Trophoblast cell (in vitro differentiated cells and primary cell): ENCODE measurements around the gene FBXL12.

Experiments used
- DNase-seq, 2 donors: peaks; one replicate each; pipeline ENCODE4 v3.0.0-alpha.2; 2016
- H2AFZ ChIP-seq: 2 replicates; pipeline ENCODE4 v1.6.1; 2013; ENCODE audit warnings: low read length, moderate library complexity, mild to moderate bottlenecking; ENCODE audit not compliant: insufficient read depth, poor library complexity
- H2AK5ac ChIP-seq: 2 replicates; pipeline ENCODE4 v1.6.1; 2013; ENCODE audit warnings: mild to moderate bottlenecking, low read length
- H2BK120ac ChIP-seq: 2 replicates; pipeline ENCODE4 v1.6.1; 2013; ENCODE audit warnings: low read length, mild to moderate bottlenecking, moderate library complexity; ENCODE audit not compliant: insufficient read depth, poor library complexity
- H2BK12ac ChIP-seq: 2 replicates; pipeline ENCODE4 v1.6.1; 2013; ENCODE audit warnings: mild to moderate bottlenecking, low read length, moderate library complexity
- H2BK5ac ChIP-seq: 2 replicates; pipeline ENCODE4 v1.6.1; 2013; ENCODE audit warnings: low read length, low read depth, moderate library complexity, mild to moderate bottlenecking; ENCODE audit not compliant: poor library complexity
- H3K14ac ChIP-seq: 2 replicates; pipeline ENCODE4 v1.6.1; 2013; ENCODE audit warnings: mild to moderate bottlenecking, low read length
- H3K18ac ChIP-seq: 2 replicates; pipeline ENCODE4 v1.6.1; 2013; ENCODE audit warnings: mild to moderate bottlenecking, low read length
- H3K23ac ChIP-seq: 2 replicates; pipeline ENCODE4 v1.6.1; 2013; ENCODE audit warnings: low read length
- H3K27ac ChIP-seq: 2 replicates; pipeline ENCODE4 v1.5.1; 2013; ENCODE audit warnings: low read depth, mild to moderate bottlenecking, inconsistent platforms, low read length, moderate library complexity
- H3K27me3 ChIP-seq: 2 replicates; pipeline ENCODE4 v1.6.1; 2013; ENCODE audit warnings: inconsistent platforms, mild to moderate bottlenecking, low read length, moderate library complexity; ENCODE audit not compliant: insufficient read depth
- H3K36me3 ChIP-seq, 2 experiments: 1 replicate in 1 of 2; 2 replicates in 1 of 2; pipeline ENCODE4 v1.6.1; 2013; ENCODE audit warnings: low read length in 2 of 2, mild to moderate bottlenecking in 2 of 2, moderate library complexity in 1 of 2; ENCODE audit not compliant: insufficient read depth in 2 of 2, control insufficient read depth in 1 of 2
- H3K4ac ChIP-seq: 2 replicates; pipeline ENCODE4 v1.6.1; 2013; ENCODE audit warnings: low read depth, mild to moderate bottlenecking, low read length, moderate library complexity
- H3K4me1 ChIP-seq, 2 experiments: 1 replicate in 1 of 2; 2 replicates in 1 of 2; pipeline ENCODE4 v1.6.1; 2013; ENCODE audit warnings: low read length in 2 of 2, mild to moderate bottlenecking in 2 of 2, moderate library complexity in 1 of 2; ENCODE audit not compliant: insufficient read depth in 2 of 2, control insufficient read depth in 1 of 2
- H3K4me2 ChIP-seq: 2 replicates; pipeline ENCODE4 v1.6.1; 2013; ENCODE audit warnings: inconsistent platforms, mild to moderate bottlenecking, low read length, moderate library complexity
- H3K4me3 ChIP-seq: 2 replicates; pipeline ENCODE4 v1.5.1; 2013; ENCODE audit warnings: mild to moderate bottlenecking, low read depth, low read length, inconsistent platforms
- H3K79me1 ChIP-seq: one replicate; pipeline ENCODE4 v1.6.1; 2013; ENCODE audit warnings: low read length
- H3K79me2 ChIP-seq: 2 replicates; pipeline ENCODE4 v1.6.1; 2013; ENCODE audit warnings: low read length, mild to moderate bottlenecking; ENCODE audit not compliant: control insufficient read depth, insufficient read depth, poor library complexity
- H3K9ac ChIP-seq: 2 replicates; pipeline ENCODE4 v1.6.1; 2013; ENCODE audit warnings: mild to moderate bottlenecking, low read length
- H3K9me3 ChIP-seq: 2 replicates; pipeline ENCODE4 v1.6.1; 2013; ENCODE audit warnings: low read depth, mild to moderate bottlenecking, control low read depth, inconsistent platforms, low read length; ENCODE audit not compliant: insufficient read depth
- H4K12ac ChIP-seq: 2 replicates; pipeline ENCODE4 v1.6.1; 2013; ENCODE audit warnings: low read depth, mild to moderate bottlenecking, low read length, moderate library complexity
- H4K8ac ChIP-seq: 2 replicates; pipeline ENCODE4 v1.6.1; 2013; ENCODE audit warnings: low read depth, mild to moderate bottlenecking, low read length, moderate library complexity
- H4K91ac ChIP-seq: one replicate; pipeline ENCODE4 v1.6.1; 2013; ENCODE audit warnings: low read depth, mild to moderate bottlenecking, low read length, moderate library complexity
- WGBS: extraction: QIAGEN DNeasy Blood & Tissue Kit; methylation state at CpG from one replicate; pipeline ENCODE4 v1.1.7; 2013; ENCODE audit warnings: missing lambda C conversion rate; ENCODE audit not compliant: insufficient read length, insufficient coverage; ENCODE audit errors: extremely low coverage; 5-methylcytosine and 5-hydroxymethylcytosine counted together

FBXL12 gene

DNA sequence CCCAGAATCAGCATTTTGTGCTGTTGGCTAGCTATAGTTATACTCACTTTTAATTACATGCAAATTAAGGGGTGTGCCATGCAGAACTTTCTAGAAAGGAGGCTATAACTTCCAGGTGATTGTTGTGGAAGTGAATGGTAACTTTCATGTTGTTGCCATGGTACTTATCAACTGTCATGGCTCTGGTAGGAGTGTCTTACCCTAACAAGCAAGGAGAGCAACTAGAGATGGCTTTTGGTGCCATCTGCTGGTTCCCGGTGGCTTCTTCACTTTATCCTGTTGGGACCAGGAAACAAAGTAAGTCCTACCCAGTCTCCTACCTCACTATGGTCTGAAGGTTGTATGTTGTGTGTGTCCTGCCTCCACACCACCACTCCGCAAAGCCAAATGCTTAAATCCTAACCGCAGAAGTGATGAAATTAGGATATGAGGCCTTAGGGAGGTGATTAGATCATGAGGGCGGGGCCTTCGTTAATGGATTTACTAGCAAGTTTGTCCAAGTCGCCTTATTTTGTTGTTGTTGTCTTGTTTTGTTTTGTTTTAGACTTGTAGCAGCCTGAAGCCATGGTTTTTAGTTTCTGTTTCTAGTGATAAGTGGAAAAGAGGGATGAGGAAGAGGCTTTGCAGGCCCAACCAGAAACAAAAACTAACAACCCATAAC is 22.6 kb downstream of the FBXL12 start:
- Histone ChIP-seq H2BK5ac (no peak overlapping the region), H3K27ac (no peak overlapping the region), H3K79me2 (peaks cover 2% of the 10 kb centered on the region), H3K4ac (no peak overlapping the region), H3K9me3 (no peaks in the 10 kb centered on the region), H2AK5ac (no peak overlapping the region), H3K14ac (no peak overlapping the region), H3K27me3 (no peaks in the 10 kb centered on the region), H2BK12ac (no peak overlapping the region), H2AFZ (no peak overlapping the region), H3K79me1 (peaks cover 6% of the 10 kb centered on the region), H4K12ac (no peak overlapping the region), H3K4me1 (peaks cover 3 to 9% of the 10 kb centered on the region in 2 experiments), H3K23ac (no peak overlapping the region), H3K18ac (no peak overlapping the region), H3K4me3 (no peak overlapping the region), H3K4me2 (no peak overlapping the region), H4K91ac (no peak overlapping the region), H4K8ac (no peak overlapping the region), H3K9ac (no peak overlapping the region), H3K36me3 (no peaks in the 10 kb centered on the region), H2BK120ac (no peak overlapping the region)
- DNase-seq, result peak; percentile 84 to 94
- WGBS, result no CpG with 5 or more reads among the region's 6 CpGs

GRCh38 chr19:9793071-9793591 is 25.7 kb downstream of the FBXL12 start:
- peaks cover 6% of the 10 kb centered on the region for H3K79me1 ChIP-seq
- H3K27me3 ChIP-seq, result no peaks in the 10 kb centered on the region
- H3K4ac ChIP-seq, result peak overlapping the region; percentile 4
- peak; percentile 43 to 64 for DNase-seq
- peak overlapping the region; percentile 70 for H3K4me3 ChIP-seq
- H3K14ac ChIP-seq, result peak overlapping the region; percentile 20
- H2BK120ac ChIP-seq, result peak overlapping the region; percentile 27
- peak overlapping the region; percentile 6 for H3K27ac ChIP-seq
- no CpG with 5 or more reads among the region's 36 CpGs for WGBS
- no peak overlapping the region for H2BK12ac ChIP-seq
- H3K36me3 ChIP-seq, result no peaks in the 10 kb centered on the region
- peak overlapping the region; percentile 67 for H4K91ac ChIP-seq
- H2AFZ ChIP-seq, result peak overlapping the region; percentile 74
- peak overlapping the region; percentile 59 for H3K4me2 ChIP-seq
- H3K9me3 ChIP-seq, result no peaks in the 10 kb centered on the region
- peak overlapping the region; percentile 1 for H2AK5ac ChIP-seq
- H2BK5ac ChIP-seq, result peak overlapping the region; percentile 19
- peak overlapping the region; percentile 2 for H3K9ac ChIP-seq
- no peak overlapping the region for H3K23ac ChIP-seq
- peak overlapping the region; percentile 6 for H4K12ac ChIP-seq
- peak overlapping the region; percentile 50 for H4K8ac ChIP-seq
- H3K4me1 ChIP-seq, result peaks cover 3 to 4% of the 10 kb centered on the region in 2 experiments
- H3K18ac ChIP-seq, result no peak overlapping the region
- H3K79me2 ChIP-seq, result peaks cover 2% of the 10 kb centered on the region

GRCh38 chr19:9792206-9793070 is 26.4 kb downstream of the FBXL12 start:
- Histone ChIP-seq H3K9me3 (no peaks in the 10 kb centered on the region), H3K4me3 (peak overlapping the region; percentile 77), H4K12ac (peak overlapping the region; percentile 22), H3K79me2 (peaks cover 2% of the 10 kb centered on the region), H3K4me2 (peak overlapping the region; percentile 59), H3K14ac (peak overlapping the region; percentile 49), H3K36me3 (no peaks in the 10 kb centered on the region), H4K91ac (peak overlapping the region; percentile 67), H3K4me1 (peaks cover 0 to 3% of the 10 kb centered on the region in 2 experiments), H2AFZ (peak overlapping the region; percentile 74), H2AK5ac (peak overlapping the region; percentile 1), H2BK5ac (peak overlapping the region; percentile 71), H3K18ac (peak overlapping the region; percentile 49), H2BK120ac (peak overlapping the region; percentile 27), H3K23ac (no peak overlapping the region), H4K8ac (peak overlapping the region; percentile 66), H3K79me1 (peaks cover 6% of the 10 kb centered on the region), H3K4ac (peak overlapping the region; percentile 33), H2BK12ac (no peak overlapping the region), H3K9ac (peak overlapping the region; percentile 2), H3K27ac (peak overlapping the region; percentile 83), H3K27me3 (no peaks in the 10 kb centered on the region)
- DNase-seq, result peak; percentile 76 to 80
- WGBS, result no CpG with 5 or more reads among the region's 70 CpGs

- H4K8ac ChIP-seq, result peak overlapping the region; percentile 66
- peak overlapping the region; percentile 49 for H3K18ac ChIP-seq
- H3K27me3 ChIP-seq, result no peaks in the 10 kb centered on the region
- peak overlapping the region; percentile 83 for H3K27ac ChIP-seq
- H3K4me1 ChIP-seq, result peaks cover 0 to 3% of the 10 kb centered on the region in 2 experiments
- peaks cover 6% of the 10 kb centered on the region for H3K79me1 ChIP-seq
- no peaks in the 10 kb centered on the region for H3K36me3 ChIP-seq
- H3K4me3 ChIP-seq, result peak overlapping the region; percentile 77
- no CpG with 5 or more reads among the region's 50 CpGs for WGBS
- H2BK12ac ChIP-seq, result no peak overlapping the region
- H3K79me2 ChIP-seq, result peaks cover 2% of the 10 kb centered on the region
- H3K9me3 ChIP-seq, result no peaks in the 10 kb centered on the region
- no peak overlapping the region for H4K12ac ChIP-seq
- no peak overlapping the region for H3K14ac ChIP-seq
- H3K4ac ChIP-seq, result no peak overlapping the region
- H2BK5ac ChIP-seq, result peak overlapping the region; percentile 71
- H4K91ac ChIP-seq, result peak overlapping the region; percentile 32
- no peak overlapping the region for H3K23ac ChIP-seq
- no peak overlapping the region for H2AK5ac ChIP-seq
- H2AFZ ChIP-seq, result peak overlapping the region; percentile 80
- no peak overlapping the region for H2BK120ac ChIP-seq
- DNase-seq, result peak; percentile 82 to 83
- peak overlapping the region; percentile 74 for H3K4me2 ChIP-seq
- no peak overlapping the region for H3K9ac ChIP-seq
Measured at GRCh38 chr19:9791552-9792205, 27.2 kb downstream of the FBXL12 start.
